Panc1 (cell line): ENCODE measurements around the gene ZNF695. TPM values are rescaled to one million over a fixed set of nuclear protein-coding genes. Genes with fewer than 3 reads are reported as not detected.

Experiments used
- ATAC-seq: fragments of 200-7000 bp; cut with Tn5 transposase; 2 replicates; pipeline ENCODE4 v1.9.1; 2020; ENCODE audit warnings: mild to moderate bottlenecking, moderate library complexity
- BruUV-seq: library from RNA; stranded (reverse); fragments of 400-500 nt; replicated peaks from 2 replicates; lab custom pipeline; 2021; lab: Mats Ljungman, UMichigan
- CTCF ChIA-PET: fragments of 300-600 bp; sonication (Branson Sonifier 250); formaldehyde crosslinking; loops from one replicate; lab custom pipeline; 2022; ENCODE audit warnings: antibody characterized with exemption; lab: Charles Lee
- POLR2A ChIA-PET: fragments of 300-600 bp; sonication (Branson Sonifier 250); formaldehyde crosslinking; loops from one replicate; lab custom pipeline; 2022; ENCODE audit warnings: antibody characterized with exemption; lab: Charles Lee
- DNase-seq: peaks from one replicate; pipeline ENCODE4 v3.0.0-alpha.2; 2010; ENCODE audit warnings: low read depth, low spot score
- H3K27ac ChIP-seq: 2 replicates; pipeline ENCODE4 v1.5.1; 2011; ENCODE audit warnings: mild to moderate bottlenecking, low read length, inconsistent platforms
- H3K27me3 ChIP-seq: fragments of 200-500 bp; sonication (Bioruptor generic); 2 replicates; pipeline ENCODE4 v1.6.0; 2014; ENCODE audit warnings: low read length, inconsistent platforms; ENCODE audit not compliant: control insufficient read depth, insufficient read depth
- H3K36me3 ChIP-seq: fragments of 200-500 bp; sonication (Bioruptor generic); 2 replicates; pipeline ENCODE4 v1.5.1; 2014; ENCODE audit warnings: inconsistent platforms, mild to moderate bottlenecking, low read length, moderate library complexity; ENCODE audit not compliant: control insufficient read depth, insufficient read depth
- H3K4me1 ChIP-seq: 2 replicates; pipeline ENCODE4 v1.5.1; 2011; ENCODE audit warnings: inconsistent platforms, mild to moderate bottlenecking, low read length, moderate library complexity; ENCODE audit not compliant: control insufficient read depth, insufficient read depth
- H3K4me3 ChIP-seq, 2 experiments: 2 replicates each; pipeline ENCODE4 v1.5.1; 2011 to 2012; ENCODE audit warnings: low read depth in 2 of 2, low read length in 2 of 2, mild to moderate bottlenecking in 2 of 2, inconsistent platforms in 1 of 2, moderate library complexity in 1 of 2
- H3K9me3 ChIP-seq: fragments of 200-500 bp; sonication (Bioruptor generic); 2 replicates; pipeline ENCODE4 v1.5.1; 2014; ENCODE audit warnings: low read depth, mild to moderate bottlenecking, inconsistent platforms, low read length, moderate library complexity; ENCODE audit not compliant: control insufficient read depth, insufficient read depth
- CTCF ChIP-seq: fragments of 450-650 bp; IDR thresholded peaks from 2 replicates; pipeline ENCODE4 v1.5.1; 2017; ENCODE audit warnings: mild to moderate bottlenecking
- POLR2AphosphoS5 ChIP-seq: IDR thresholded peaks from 2 replicates; pipeline ENCODE4 v1.6.1; 2012; ENCODE audit warnings: mild to moderate bottlenecking, low read depth, low read length, moderate library complexity
- REST ChIP-seq, 2 experiments: IDR thresholded peaks; 2 replicates each; pipeline ENCODE4 v1.6.1; 2011 to 2012; ENCODE audit warnings: low read depth in 2 of 2, control low read depth in 1 of 2, low read length in 1 of 2, mild to moderate bottlenecking in 1 of 2, moderate library complexity in 1 of 2; ENCODE audit not compliant: insufficient read depth in 1 of 2
- SIN3A ChIP-seq: IDR thresholded peaks from 2 replicates; pipeline ENCODE4 v1.6.1; 2012; ENCODE audit warnings: low read depth, mild to moderate bottlenecking, low read length, moderate library complexity, borderline replicate concordance; ENCODE audit not compliant: insufficient read depth
- TCF7L2 ChIP-seq: IDR thresholded peaks from 2 replicates; pipeline ENCODE4 v1.6.1; 2011; ENCODE audit warnings: mild to moderate bottlenecking, low read depth, low read length, inconsistent platforms
- in situ Hi-C: cut with HindIII; loops from 2 replicates; pipeline ENCODE4 v1.10.0; 2016; ENCODE audit warnings: low sequenced_read_pairs, low pct_unique_long_range_greater_than_20kb
- intact Hi-C: fragments of 100-400 bp; cut with micrococcal nuclease; formaldehyde crosslinking; loops from one replicate; pipeline ENCODE4 v1.10.0; 2022; ENCODE audit not compliant: unreplicated experiment
- total RNA-seq: library from RNA; stranded (reverse); gene quantifications from one replicate; pipeline ENCODE4 v1.2.1, GENCODE V29; 2021; ENCODE audit not compliant: unreplicated experiment

Gene ZNF695
- total RNA-seq, 1 experiment from 2014 or later, result 14.7 TPM

- Histone ChIP-seq H3K27me3 (no peaks in the 10 kb centered on the region), H3K27ac (no peak overlapping the region), H3K4me3 (no peak overlapping the region), H3K9me3 (peaks cover 7% of the 10 kb centered on the region; the same call in 1 of the 2 replicates), H3K36me3 (no peaks in the 10 kb centered on the region), H3K4me1 (no peaks in the 10 kb centered on the region)
- ChIA-PET POLR2A (no interaction called here), CTCF (no interaction called here)
- DNase-seq, result no peak
- intact Hi-C loops (no loop called here), in situ Hi-C loops (no loop called here)
- no peak for ATAC-seq
- no peak for TF ChIP-seq POLR2AphosphoS5
- TF ChIP-seq REST (IDR thresholded peaks at IDR 0.05; ENCODE audit: insufficient read depth in 1 of 2, low read depth in 2 of 2, low read length in 1 of 2), result no peak
- no peak for TF ChIP-seq SIN3A
- no peak for TF ChIP-seq TCF7L2
- no peak for TF ChIP-seq CTCF
- BruUV-seq, result no TSS peak
Measured at GRCh38 chr1:246969621-246970020, 38.2 kb downstream of the ZNF695 start.

GRCh38 chr1:246966502-246966901 is 41.4 kb downstream of the ZNF695 start:
- BruUV-seq, result no TSS peak
- DNase-seq (no peak), ATAC-seq (no peak)
- no peak for TF ChIP-seq POLR2AphosphoS5
- no peak for TF ChIP-seq CTCF
- no peak for TF ChIP-seq SIN3A
- no peak for TF ChIP-seq TCF7L2
- POLR2A ChIA-PET, result no interaction called here
- no peak overlapping the region for H3K27ac ChIP-seq
- intact Hi-C loops, result no loop called here
- no peaks in the 10 kb centered on the region for H3K36me3 ChIP-seq
- no peaks in the 10 kb centered on the region for H3K27me3 ChIP-seq
- H3K9me3 ChIP-seq, result no peaks in the 10 kb centered on the region; the same call in 1 of the 2 replicates
- no peaks in the 10 kb centered on the region for H3K4me1 ChIP-seq
- CTCF ChIA-PET, result no interaction called here
- in situ Hi-C loops, result no loop called here
- no peak overlapping the region for H3K4me3 ChIP-seq
